Central memory CD4-positive, alpha-beta T cell (primary cell): ENCODE measurements around the gene TEX264.
A peak's percentile ranks its signal among the peaks of the same experiment; 100 is the strongest.
"Not testable (repeated sequence)": the region's sequence is repeated elsewhere in the genome, so short reads cannot be mapped to it uniquely, and the experiment has no call there.

Experiments
- DNase-seq: peaks from one replicate; pipeline ENCODE4 v3.0.0; 2022

The TEX264 gene

GRCh38 chr3:51717947-51718346 lies 46.9 kb downstream of the TEX264 start:
- DNase-seq = no peak

GRCh38 chr3:51718547-51719409 lies 47.7 kb downstream of the TEX264 start:
- peak; percentile 13 for DNase-seq

- DNase-seq = no peak
These were observed 48.5 kb downstream of the TEX264 start for GRCh38 chr3:51719410-51720025.

GRCh38 chr3:51720292-51721061 lies 49.4 kb downstream of the TEX264 start:
- DNase-seq = no peak

GRCh38 chr3:51721062-51721745 lies 50.2 kb downstream of the TEX264 start:
- DNase-seq = no peak

- DNase-seq = no peak
These were observed 51.3 kb downstream of the TEX264 start for GRCh38 chr3:51722362-51722761.

GRCh38 chr3:51727500-51727899 lies 56.4 kb downstream of the TEX264 start:
- no peak for DNase-seq

- no peak for DNase-seq
These were observed 58.1 kb downstream of the TEX264 start for GRCh38 chr3:51729042-51729633.

- no peak for DNase-seq
These were observed 63.0 kb downstream of the TEX264 start for GRCh38 chr3:51733859-51734571.

- no peak for DNase-seq
These were observed 63.5 kb downstream of the TEX264 start for GRCh38 chr3:51734572-51734907.

GRCh38 chr3:51735039-51735438 lies 64.0 kb downstream of the TEX264 start:
- DNase-seq = no peak

- DNase-seq = no peak
These were observed 64.9 kb downstream of the TEX264 start for GRCh38 chr3:51735950-51736349.

GRCh38 chr3:51739110-51739509 lies 68.1 kb downstream of the TEX264 start:
- DNase-seq = no peak

- DNase-seq = not testable (repeated sequence)
These were observed 71.3 kb downstream of the TEX264 start for GRCh38 chr3:51742320-51742719.

- DNase-seq = not testable (repeated sequence)
These were observed 71.9 kb downstream of the TEX264 start for GRCh38 chr3:51742978-51743377.

GRCh38 chr3:51747840-51748239 lies 76.8 kb downstream of the TEX264 start:
- no peak for DNase-seq

GRCh38 chr3:51748327-51748726 lies 77.3 kb downstream of the TEX264 start:
- no peak for DNase-seq

- DNase-seq = no peak
These were observed 79.8 kb downstream of the TEX264 start for GRCh38 chr3:51750878-51751277.

- DNase-seq = no peak
These were observed 80.2 kb downstream of the TEX264 start for GRCh38 chr3:51751287-51751686.
